ENCODE results near the gene WNT10A. TPM values are rescaled to one million over a fixed set of nuclear protein-coding genes. Genes with fewer than 3 reads are reported as not detected.
"Not testable (repeated sequence)": the region's sequence is repeated elsewhere in the genome, so short reads cannot be mapped to it uniquely, and the experiment has no call there.

The WNT10A gene
- total and polyA plus RNA-seq, 3 donors from 2014 or later: 1.5 to 2.5 (median 2.1) TPM

GRCh38 chr2:218924757-218925156 is 44.1 kb downstream of the WNT10A start:
- no peak overlapping the region for H3K27ac ChIP-seq

GRCh38 chr2:218925434-218925833 is 44.8 kb downstream of the WNT10A start:
- no peak overlapping the region for H3K27ac ChIP-seq
- no peaks in the 10 kb centered on the region for H3K9me3 ChIP-seq
- no peaks in the 10 kb centered on the region for H3K4me1 ChIP-seq
- 79 to 87% methylated on average over 2 of the region's 2 CpGs for WGBS, 2 donors
- intact Hi-C loops (cut with DNase I; ENCODE audit: low total_unique reads): no loop called here
- no peaks in the 10 kb centered on the region for H3K27me3 ChIP-seq
- TF ChIP-seq CTCF (IDR thresholded peaks at IDR 0.05) (no peak), POLR2A (IDR thresholded peaks at IDR 0.05) (no peak)
- no peaks in the 10 kb centered on the region for H3K36me3 ChIP-seq (ENCODE audit: low read depth, missing control alignments)
- no peak overlapping the region for H3K4me3 ChIP-seq
- no peak for DNase-seq

More at GRCh38 chr2:218924757-218925156, 44.1 kb downstream of the WNT10A start:
- H3K4me3 ChIP-seq: no peak overlapping the region
- intact Hi-C loops (cut with DNase I; ENCODE audit: low total_unique reads): no loop called here
- TF ChIP-seq CTCF (IDR thresholded peaks at IDR 0.05): no peak
- no peak for TF ChIP-seq POLR2A (IDR thresholded peaks at IDR 0.05)
- no peaks in the 10 kb centered on the region for H3K36me3 ChIP-seq (ENCODE audit: low read depth, missing control alignments)
- H3K4me1 ChIP-seq: no peaks in the 10 kb centered on the region
- no peaks in the 10 kb centered on the region for H3K9me3 ChIP-seq
- 84 to 88% methylated on average over 2 of the region's 2 CpGs for WGBS, 2 donors
- H3K27me3 ChIP-seq: no peaks in the 10 kb centered on the region
- DNase-seq: no peak

GRCh38 chr2:218927422-218927821 is 46.8 kb downstream of the WNT10A start:
- WGBS, 2 donors: 79 to 81% methylated on average over 2 of the region's 2 CpGs
- no peak overlapping the region for H3K27ac ChIP-seq
- no peaks in the 10 kb centered on the region for H3K27me3 ChIP-seq
- H3K4me1 ChIP-seq: no peaks in the 10 kb centered on the region
- no peak for DNase-seq
- TF ChIP-seq CTCF (IDR thresholded peaks at IDR 0.05) (no peak), POLR2A (IDR thresholded peaks at IDR 0.05) (no peak)
- no peaks in the 10 kb centered on the region for H3K9me3 ChIP-seq
- H3K4me3 ChIP-seq: no peak overlapping the region
- H3K36me3 ChIP-seq (ENCODE audit: low read depth, missing control alignments): no peaks in the 10 kb centered on the region
- intact Hi-C loops (cut with DNase I; ENCODE audit: low total_unique reads): no loop called here

GRCh38 chr2:218927876-218928275 is 47.2 kb downstream of the WNT10A start:
- Histone ChIP-seq H3K4me1 (no peaks in the 10 kb centered on the region), H3K4me3 (no peak overlapping the region), H3K9me3 (no peaks in the 10 kb centered on the region), H3K27me3 (no peaks in the 10 kb centered on the region), H3K27ac (no peak overlapping the region), H3K36me3 (ENCODE audit: low read depth, missing control alignments) (no peaks in the 10 kb centered on the region)
- DNase-seq: no peak
- 34 to 50% methylated on average over 4 of the region's 4 CpGs for WGBS, 2 donors
- intact Hi-C loops (cut with DNase I; ENCODE audit: low total_unique reads): no loop called here
- TF ChIP-seq POLR2A (IDR thresholded peaks at IDR 0.05) (no peak), CTCF (IDR thresholded peaks at IDR 0.05) (no peak)

GRCh38 chr2:218930488-218930887 is 49.8 kb downstream of the WNT10A start:
- H3K4me1 ChIP-seq; H3K27me3 ChIP-seq; H3K27ac ChIP-seq; H3K36me3 ChIP-seq (ENCODE audit: low read depth, missing control alignments); intact Hi-C loops (cut with DNase I; ENCODE audit: low total_unique reads); DNase-seq; H3K4me3 ChIP-seq; H3K9me3 ChIP-seq: not testable (repeated sequence)
- WGBS, 2 donors: 74 to 84% methylated on average over 10 of the region's 10 CpGs

GRCh38 chr2:218931751-218932150 is 51.1 kb downstream of the WNT10A start:
- 83 to 85% methylated on average over 2 to 20 of the region's 25 CpGs for WGBS, 2 donors
- DNase-seq; H3K4me3 ChIP-seq; H3K27me3 ChIP-seq; H3K27ac ChIP-seq; H3K9me3 ChIP-seq; H3K4me1 ChIP-seq; H3K36me3 ChIP-seq (ENCODE audit: low read depth, missing control alignments); intact Hi-C loops (cut with DNase I; ENCODE audit: low total_unique reads): not testable (repeated sequence)

All from testis (tissue), 3 donors.